Fibroblast of the conjunctiva (primary cell): ENCODE results near the gene CADPS.

Experiments used
- DNase-seq: peaks from one replicate; pipeline ENCODE4 v3.0.0-alpha.2; 2010; ENCODE audit warnings: low read depth

CADPS gene

DNA sequence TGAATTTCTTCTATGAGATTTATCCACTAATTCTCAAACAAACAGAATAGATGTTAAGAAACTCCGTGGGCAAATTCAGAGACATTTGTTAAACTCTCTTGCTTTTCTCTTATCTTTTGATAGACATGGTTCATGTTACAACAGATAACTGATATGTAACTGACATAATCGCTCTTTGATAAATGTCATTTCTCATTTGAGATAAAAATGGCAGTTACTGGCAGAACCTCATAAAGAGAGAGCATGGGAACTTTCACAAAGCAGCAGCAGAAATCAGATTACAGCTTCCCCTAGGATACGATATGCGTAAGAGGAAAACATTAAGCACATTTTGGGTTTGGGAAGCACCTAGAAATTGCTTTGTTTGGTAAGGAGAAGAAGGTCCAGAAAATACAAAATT, 126.1 kb downstream of the CADPS start:
- no peak for DNase-seq

DNA sequence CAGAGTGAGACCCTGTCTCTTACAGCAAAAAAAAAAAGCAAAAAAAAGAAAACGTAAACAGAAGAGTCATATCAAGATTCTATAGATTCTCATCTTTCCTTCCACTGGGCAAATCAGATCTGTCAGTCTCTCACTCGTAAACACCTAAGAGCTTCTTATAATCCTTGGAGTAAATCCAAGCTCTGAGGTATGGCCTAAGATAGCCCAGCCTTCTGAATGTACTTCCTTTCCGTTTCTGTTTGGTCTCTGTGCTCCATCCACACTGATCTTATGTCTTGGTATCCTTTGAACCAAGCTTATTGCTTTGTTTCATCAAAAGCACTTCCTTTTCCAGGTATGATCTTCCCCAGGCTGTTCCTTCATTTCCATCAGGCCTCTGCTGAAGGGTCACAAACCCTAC, 137.8 kb downstream of the CADPS start:
- DNase-seq: no peak

DNA sequence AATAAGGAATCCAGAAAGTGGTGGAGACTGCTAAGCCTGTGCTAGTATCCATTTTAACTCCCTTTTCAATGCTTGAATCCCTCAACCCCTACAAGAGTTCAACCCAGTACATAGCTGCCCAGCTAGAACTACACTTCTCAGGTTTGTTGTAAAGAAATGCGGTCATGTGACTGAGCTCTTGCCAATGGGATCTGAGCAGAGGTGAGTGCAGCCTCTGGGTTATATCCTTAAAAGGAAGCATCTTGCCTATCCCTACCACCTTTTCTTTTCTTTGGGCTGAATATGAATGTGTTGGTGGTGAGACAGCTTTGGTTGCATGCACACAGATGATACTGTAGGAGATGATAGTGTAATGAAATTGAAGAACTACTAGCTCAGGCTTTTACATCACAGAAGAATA, 139.7 kb downstream of the CADPS start:
- DNase-seq: no peak

- no peak for DNase-seq
Observed at GRCh38 chr3:62732183-62732904, 142.9 kb downstream of the CADPS start.

GRCh38 chr3:62727981-62728380, 147.2 kb downstream of the CADPS start:
- DNase-seq: no peak

GRCh38 chr3:62727536-62727935, 147.7 kb downstream of the CADPS start:
- no peak for DNase-seq

DNA sequence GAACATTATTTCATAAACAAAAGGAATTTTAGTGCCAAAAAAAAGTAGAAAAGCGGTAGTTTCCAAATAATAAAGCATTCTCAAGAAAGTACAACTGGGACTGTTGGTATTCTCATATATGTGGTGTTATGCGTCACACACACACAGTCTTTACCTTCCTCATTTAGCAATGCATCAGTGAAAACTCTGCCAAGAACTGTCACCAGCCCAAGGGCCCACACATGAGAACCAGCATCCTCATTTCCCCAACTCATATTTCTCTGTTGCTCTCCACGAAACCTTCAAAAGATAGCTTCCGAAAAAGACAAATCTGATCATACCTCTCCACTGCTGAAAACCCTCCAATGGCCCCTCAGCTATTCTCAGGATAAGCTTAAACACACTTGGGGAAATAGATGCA, 150.7 kb downstream of the CADPS start:
- DNase-seq: no peak

GRCh38 chr3:62723914-62724217, 151.3 kb downstream of the CADPS start:
- DNase-seq: no peak

GRCh38 chr3:62723166-62723913, 151.9 kb downstream of the CADPS start:
- DNase-seq: no peak

DNA sequence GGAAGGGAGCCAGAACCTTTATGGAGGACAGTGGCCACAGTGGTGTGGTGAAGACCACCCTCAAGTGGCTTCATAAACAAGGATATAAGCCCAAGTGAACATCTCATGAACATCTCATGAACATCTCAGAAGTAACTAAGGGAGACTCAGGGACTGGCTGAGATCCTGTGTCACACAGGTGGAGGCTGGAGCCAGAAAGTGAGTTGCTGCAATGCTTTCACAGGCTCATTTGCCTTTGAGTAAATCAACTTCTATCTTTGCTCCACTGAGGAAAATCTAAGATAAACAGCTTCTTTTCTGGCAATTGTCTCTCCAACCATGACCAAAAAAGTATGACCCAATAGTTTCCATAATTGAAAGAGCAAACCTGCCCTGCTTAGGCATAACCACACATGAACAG, 152.9 kb downstream of the CADPS start:
- DNase-seq: no peak

DNA sequence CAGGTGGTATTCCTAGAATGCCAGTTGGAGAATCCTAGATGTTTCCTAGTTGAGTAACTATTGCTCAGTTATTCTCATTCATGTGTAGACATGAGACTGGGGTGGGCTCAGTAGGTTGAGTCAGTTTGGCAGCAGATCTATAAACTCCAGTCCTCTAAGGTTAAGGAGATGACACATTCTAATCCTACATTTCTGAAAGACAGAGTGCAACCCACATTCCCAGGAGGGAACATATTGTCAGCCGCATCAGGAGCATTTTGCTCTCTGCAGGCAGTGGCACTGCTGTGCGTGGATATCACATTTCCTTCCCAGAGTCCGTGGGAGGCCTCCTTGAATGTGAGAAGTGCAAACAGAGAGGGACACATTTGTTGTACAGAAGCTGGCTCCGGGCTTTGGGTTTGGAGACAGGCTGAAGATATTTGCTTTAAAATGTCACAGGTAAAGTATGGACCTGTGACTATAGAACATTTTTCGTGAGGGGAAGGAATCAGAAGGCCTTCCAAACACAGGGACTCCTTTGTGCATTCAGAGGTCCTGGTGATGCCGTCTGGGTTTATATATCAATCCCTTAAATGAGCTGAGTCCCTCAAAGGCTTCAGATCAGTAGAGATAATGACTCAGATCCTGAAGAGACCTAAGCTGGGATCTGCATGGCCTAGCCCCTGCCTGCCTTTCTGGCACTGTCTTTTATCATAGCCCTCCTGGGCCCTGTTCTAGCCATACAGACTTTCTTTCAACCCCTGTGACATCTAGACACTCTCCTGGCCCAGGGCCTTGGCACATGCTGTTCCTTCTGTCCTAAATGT, 156.5 kb downstream of the CADPS start:
- no peak for DNase-seq

DNA sequence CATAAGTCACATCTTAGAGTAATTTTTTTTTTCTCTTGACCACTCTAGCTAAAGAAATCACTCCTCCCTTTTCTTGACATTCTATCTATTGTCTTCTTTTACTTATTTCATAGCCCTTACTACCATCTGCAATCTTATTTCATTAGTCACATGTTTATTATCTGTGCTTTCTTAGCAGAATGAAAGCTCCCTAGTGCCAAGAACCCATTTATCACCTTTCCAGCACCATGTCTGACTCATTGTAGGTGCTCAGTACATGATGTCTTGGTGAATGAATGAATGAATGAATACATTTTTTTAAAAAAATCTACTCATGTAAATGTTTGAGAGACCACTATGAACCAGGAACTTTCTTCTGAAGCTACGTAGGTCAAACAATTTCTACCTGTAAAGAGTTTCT, 157.2 kb downstream of the CADPS start:
- DNase-seq: no peak

- no peak for DNase-seq
Observed at GRCh38 chr3:62712746-62713145, 162.5 kb downstream of the CADPS start.

GRCh38 chr3:62710751-62711150, 164.5 kb downstream of the CADPS start:
- no peak for DNase-seq

- DNase-seq: no peak
Observed at GRCh38 chr3:62708638-62709373, 166.4 kb downstream of the CADPS start.

GRCh38 chr3:62705721-62706120, 169.5 kb downstream of the CADPS start:
- no peak for DNase-seq

- no peak for DNase-seq
Observed at GRCh38 chr3:62703451-62704167, 171.6 kb downstream of the CADPS start.

GRCh38 chr3:62700357-62700756, 174.9 kb downstream of the CADPS start:
- no peak for DNase-seq

DNA sequence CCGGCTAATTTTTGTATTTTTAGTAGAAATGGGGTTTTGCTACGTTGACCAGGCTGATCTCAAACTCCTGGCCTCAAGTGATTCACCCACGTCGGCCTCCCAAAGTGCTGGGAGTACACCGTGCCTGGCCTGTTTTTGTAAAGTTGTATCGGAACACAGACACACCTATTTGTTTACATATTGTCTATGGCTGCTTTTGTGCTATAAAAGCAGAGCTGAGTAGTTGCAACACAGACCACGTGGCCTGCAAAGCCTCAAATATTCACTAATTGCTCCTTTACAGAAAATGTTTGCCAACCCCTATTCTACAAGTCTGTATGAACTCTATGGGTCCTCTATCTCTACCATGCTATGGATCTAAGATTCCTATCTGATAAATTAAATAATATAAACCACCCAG, 175.5 kb downstream of the CADPS start:
- DNase-seq: no peak

DNA sequence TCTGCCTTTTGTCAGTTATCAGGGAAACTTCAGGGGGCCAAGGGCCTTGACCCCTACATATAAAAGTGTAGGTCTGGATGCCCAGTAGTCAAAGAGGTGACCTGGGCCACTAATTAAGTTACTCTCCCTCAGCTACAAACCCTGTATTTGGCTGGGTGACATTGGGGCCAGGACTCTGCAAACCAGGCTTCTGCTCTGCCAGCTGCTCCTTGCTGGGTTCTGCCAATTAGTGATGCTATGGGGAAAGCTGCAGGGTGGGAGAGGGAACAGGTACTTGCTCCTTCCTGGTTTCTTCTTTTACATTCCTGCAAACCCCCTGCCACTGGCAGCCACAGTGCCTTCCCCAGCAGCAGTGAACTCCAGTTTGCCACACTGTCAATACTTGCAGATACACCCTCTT, 179.2 kb downstream of the CADPS start:
- no peak for DNase-seq

- DNase-seq: no peak
Observed at GRCh38 chr3:62688812-62689211, 186.4 kb downstream of the CADPS start.

GRCh38 chr3:62688050-62688449, 187.2 kb downstream of the CADPS start:
- no peak for DNase-seq
